GM18505 (cell line): ENCODE data around the gene TADA3.

Experiments used
- ATAC-seq: cut with Tn5 transposase; IDR thresholded peaks from one replicate; pipeline ENCODE4 v1.9.1; 2021; ENCODE audit not compliant: unreplicated experiment
- POLR2A ChIP-seq: IDR thresholded peaks from 4 replicates; pipeline ENCODE4 v1.6.1; 2011; ENCODE audit warnings: borderline replicate concordance; ENCODE audit not compliant: insufficient read depth, insufficient read length; ENCODE audit errors: extremely low read depth

TADA3 gene, protein sequence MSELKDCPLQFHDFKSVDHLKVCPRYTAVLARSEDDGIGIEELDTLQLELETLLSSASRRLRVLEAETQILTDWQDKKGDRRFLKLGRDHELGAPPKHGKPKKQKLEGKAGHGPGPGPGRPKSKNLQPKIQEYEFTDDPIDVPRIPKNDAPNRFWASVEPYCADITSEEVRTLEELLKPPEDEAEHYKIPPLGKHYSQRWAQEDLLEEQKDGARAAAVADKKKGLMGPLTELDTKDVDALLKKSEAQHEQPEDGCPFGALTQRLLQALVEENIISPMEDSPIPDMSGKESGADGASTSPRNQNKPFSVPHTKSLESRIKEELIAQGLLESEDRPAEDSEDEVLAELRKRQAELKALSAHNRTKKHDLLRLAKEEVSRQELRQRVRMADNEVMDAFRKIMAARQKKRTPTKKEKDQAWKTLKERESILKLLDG

DNA sequence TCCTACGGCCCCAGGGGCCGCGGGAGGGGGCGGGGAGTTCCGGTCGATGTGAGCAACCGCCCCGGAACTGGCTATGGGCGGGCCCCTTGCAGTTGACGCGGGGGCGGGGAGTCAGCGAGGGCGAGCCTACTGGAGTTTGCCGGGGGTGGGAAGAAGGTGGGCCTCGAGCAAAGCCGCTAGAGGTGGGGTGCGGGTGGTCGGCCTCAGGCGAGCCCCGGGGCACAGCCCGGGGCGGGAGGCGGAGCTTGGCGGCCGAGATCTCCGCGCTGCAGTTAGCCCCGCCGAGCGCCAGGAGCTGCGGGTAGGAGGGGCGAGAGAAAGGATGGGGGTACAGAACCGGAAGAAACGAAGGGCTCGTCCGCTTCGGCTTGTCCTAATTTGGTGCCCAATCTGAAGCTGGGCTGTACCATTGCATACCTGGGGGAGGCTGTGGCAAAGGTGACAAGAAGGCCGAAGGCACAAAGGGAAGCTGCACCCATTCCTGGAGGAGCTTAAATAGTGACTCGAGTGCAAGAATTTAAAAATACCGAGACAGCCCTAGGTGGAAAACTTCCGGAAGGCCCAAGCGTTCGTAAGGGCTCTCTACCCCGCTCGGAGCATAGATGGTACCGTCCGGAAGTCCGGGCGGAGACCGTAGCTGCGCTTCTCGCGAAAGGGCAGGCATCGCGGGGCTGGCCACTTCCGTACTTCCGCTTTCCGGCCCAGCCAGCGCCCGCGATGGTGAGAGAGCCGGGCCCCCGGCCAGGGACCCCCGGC lies at the start of gene TADA3, which contains the start of gene ARPC4:
TSS of gene TADA3 (minus strand) at position 69 of the 756 bp plus-strand sequence. CDS start 1,007 bp downstream, outside the sequence.
TSS of gene ARPC4 (plus strand) at position 678 of the 756 bp plus-strand sequence. CDS start at position 718, 40 bp downstream.
- TF ChIP-seq POLR2A, result peak; percentile 93
- ATAC-seq, result peak; percentile 74

DNA sequence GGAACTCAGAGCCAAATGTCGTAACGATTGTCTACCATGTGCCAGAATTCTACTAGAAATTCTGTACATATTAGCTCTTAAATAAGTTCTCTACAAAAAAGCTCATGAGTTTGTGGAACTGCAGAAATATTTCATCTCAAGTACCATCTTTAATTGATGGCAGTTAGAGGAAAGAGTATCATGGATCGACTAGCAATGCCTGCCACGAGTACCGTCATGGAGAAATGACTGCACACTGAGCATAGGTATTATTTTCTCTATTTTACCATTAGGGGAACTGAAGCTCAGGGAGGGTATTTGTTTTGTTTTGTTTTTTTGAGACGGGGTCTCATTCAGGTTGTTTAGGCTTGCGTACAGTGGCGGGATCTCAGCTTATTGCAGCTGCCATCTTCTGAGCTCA lies 48.7 kb upstream of the TADA3 start:
- no peak for TF ChIP-seq POLR2A
- no peak for ATAC-seq

DNA sequence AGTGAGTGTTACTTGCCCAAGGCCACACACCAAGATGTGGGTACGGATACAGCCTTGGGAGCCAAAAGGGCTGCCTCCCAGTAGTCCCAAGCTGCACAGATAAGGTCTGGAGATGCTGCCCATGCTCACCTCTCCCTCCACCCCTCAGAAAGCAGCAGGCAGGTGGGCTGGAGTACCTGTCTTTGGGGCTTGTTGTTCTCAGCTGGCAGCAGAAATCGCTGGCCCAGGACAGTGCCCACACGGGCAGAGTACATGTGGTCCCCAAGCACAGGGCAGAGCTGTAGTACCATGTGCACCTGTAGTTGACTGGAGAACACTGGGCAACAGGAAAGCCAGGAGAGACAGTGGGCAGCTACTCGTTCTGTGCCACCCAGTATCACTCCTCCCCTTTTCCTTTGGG lies 46.6 kb upstream of the TADA3 start:
- ATAC-seq, result no peak
- no peak for TF ChIP-seq POLR2A

DNA sequence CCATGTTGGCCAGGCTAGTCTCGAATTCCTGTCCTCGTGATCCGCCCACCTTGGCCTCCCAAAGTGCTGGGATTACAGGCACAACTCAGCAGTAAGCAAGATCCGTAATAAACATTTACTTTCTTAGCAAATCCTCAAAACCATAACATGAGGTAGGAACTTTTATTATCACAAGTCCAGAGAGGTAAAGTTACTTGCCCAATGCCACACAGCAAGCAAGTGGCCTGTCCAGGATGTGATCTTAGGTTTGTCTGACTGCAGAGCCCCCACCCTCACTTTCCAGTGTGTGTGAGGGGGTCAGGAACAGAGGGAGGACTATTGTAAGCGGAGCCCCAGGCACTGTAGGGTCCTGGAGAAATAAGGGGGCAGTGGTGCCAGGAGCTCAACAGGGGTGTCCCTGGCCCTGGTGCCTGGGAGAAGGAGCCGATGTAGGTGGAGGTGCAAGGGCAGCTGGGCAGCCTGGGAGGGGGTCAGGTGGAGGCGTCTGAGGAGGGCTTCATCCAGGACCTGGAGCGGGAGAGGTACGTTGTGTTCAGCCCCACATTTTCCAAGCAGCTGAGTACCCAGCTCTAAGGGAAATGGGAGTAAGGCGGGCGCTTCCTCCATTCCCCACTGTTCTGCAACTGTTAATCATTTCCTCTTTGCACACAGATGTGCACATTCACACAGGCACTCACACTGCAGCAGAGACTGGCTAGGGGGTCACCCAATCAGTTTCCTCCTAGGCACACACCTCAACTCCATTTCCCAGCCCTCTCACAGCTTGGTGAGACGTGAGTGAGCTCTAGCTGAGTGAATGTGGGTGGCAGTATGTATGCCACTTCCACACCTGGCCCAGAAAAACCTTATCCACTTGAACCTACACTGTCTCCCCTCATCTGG lies 45.7 kb upstream of the TADA3 start:
- no peak for ATAC-seq
- TF ChIP-seq POLR2A, result no peak

DNA sequence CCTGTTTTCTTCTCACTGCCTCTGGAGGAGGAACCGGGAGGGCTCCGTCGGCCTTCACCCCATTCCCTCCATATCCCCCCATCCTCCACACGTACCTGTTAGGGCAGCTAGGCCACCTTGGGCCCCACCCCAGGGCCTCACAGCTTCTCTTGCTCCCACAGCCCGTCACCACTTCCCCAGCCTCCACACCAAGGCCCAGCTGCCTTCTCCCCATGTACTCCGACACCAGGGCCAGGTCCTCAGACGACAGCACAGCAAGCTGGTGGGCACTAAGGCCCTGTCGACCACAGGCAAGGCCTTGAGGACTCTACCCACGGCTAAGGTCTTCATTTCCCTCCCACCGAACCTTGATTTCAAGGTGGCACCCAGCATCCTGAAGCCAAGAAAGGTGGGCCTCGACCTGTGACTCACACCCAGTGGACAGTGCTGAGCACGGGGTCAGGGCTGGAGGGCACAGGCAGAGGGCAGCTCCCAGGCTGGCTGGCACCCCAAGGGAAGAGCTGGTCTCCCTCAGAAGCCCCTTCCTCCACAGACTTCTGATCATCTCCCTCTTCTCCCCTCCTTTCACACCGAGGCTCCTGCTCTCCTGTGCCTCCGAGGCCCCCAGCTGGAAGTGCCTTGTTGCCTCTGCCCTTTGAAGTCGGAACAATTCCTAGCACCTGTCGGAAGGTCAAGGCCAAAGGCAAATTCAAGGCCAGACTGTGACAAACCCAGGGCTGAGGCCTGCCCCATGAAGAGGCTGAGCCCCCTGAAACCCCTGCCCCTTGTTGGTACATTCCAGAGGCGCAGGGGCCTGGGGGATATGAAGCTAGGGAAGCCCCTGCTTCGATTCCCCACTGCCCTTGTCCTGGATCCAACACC lies 42.5 kb upstream of the TADA3 start:
- no peak for TF ChIP-seq POLR2A
- no peak for ATAC-seq

DNA sequence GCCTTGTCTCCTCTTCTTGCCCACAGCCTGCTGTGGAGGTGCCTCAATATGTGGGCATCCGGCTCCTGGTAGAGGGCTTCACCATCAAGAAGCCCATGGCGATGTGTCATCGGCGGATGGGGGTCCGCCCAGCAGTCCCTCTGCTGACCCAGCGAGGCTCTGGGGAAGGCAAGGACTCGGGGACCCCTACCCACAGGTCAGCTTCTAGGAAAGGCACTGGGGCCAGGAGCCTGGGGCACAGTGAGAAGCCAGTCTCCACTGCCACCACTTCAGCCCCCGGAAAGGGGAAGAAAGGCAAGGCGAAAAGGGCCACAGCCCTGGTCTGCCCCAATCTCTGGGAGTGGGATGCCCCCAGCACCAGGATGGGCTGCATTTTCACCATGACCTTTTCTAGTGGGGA lies 40.8 kb upstream of the TADA3 start:
- no peak for ATAC-seq
- no peak for TF ChIP-seq POLR2A

DNA sequence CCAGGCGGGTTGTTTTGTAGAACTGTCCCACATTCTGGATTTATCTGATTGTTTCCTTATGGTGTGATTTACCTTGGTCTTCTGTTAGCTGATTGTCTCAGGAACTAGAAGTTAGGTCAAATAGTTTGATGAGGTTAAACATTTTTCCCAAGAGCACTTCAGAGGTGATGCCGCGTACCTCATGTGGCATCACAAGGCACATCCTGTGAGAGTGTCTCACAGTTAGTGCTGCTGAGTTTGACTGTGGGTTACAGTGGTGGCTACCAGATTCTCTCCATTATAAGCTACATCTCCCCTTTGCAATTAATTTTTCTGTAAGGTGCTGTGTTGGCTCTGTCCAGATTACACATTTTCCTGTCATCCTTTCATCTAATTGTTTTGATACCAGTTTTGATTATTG lies 39.0 kb upstream of the TADA3 start:
- no peak for ATAC-seq
- no peak for TF ChIP-seq POLR2A

DNA sequence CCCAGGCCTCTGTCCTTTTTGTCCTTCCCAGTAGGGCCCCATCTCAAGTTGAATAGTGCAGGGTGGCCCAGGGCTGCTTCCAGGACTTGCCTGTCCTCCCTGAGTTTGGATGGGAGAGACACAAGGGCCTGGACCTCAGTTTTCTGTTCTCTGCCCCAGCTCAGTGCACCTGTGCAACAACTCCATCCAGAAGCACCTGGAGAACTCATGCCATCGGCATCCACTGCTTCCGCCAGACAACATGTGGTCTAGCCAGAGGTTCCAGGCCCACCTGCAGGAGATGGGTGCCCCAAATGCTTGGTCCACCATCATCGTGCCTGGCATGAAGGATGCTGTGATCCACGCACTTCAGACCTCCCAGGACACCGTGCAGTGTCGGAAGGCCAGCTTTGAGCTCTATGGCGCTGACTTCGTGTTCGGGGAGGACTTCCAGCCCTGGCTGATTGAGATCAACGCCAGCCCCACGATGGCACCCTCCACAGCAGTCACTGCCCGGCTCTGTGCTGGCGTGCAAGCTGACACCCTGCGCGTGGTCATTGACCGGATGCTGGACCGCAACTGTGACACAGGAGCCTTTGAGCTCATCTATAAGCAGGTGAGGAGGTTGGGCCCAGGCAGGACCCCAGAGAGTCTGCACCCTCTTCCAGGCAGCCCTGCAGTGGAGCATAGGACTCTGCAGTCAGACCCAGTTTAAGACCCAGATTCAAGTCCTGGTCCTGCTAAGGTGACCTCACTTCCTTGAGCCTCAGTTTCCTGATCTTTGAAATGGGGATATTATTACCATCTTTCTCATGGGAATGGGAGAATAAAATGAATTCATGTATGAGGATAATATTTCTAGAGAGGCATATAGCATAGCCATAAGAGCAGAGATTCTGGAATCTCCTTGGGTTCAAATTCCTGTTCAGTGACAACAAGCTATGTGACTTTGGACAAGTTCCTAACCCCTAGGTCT lies 36.8 kb upstream of the TADA3 start:
- no peak for TF ChIP-seq POLR2A
- ATAC-seq, result no peak

DNA sequence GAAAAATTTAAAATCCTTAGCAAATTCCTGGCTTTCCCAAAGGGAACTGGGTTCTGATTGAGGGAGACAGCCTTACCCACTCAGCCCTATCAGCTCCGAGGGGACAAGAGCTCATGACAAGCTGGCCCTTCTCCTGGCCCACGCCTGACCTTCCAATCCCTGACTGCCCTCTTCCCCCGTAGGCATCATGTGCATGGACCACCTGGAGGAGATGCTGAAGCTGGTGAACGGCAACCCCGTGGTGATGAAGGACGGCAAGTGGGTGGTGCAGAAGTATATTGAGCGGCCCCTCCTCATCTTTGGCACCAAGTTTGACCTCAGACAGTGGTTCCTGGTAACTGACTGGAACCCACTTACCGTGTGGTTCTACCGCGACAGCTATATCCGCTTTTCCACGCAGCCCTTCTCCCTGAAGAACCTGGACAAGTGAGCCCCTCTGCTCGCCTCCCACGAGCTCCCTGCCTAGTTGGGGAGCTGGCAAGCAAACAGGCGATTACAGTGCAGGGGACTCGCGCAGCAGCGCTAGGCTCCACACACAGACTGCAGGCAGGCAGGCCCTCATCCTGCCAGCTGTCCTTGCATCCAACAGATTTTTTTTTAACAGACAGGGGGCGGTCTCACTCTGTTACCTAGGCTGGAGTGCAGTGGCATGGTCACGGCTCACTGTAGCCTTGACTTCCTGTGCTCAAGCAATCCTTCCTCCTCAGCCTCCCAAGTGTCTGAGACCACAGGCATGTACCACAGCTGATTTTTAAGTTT lies 34.7 kb upstream of the TADA3 start:
- no peak for ATAC-seq
- TF ChIP-seq POLR2A, result no peak

DNA sequence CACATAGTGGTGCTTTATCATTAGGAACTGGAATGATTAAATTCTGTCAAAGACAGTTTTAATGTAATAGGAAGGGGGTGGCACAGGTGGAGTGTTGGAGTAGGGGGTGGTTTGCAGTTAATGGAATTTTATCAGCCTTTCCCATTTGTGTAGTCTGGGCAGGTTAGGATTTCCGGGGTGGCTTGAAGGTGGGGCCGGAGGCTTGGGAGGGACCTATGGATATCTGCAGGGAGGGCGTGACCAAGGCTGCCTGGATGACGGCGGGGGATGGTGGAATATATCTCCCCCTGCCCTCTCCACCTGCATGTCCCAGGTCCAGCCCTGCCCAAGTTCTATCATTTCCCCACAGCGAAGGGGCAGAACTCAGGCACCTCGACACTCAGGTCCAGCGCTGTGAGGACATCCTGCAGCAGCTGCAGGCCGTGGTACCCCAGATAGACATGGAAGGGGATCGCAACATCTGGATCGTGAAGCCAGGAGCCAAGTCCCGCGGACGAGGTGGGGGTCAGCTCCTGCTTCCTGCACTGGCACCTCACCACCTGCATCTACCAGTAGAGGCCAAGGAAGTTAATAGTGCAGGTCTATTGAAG lies 33.3 kb upstream of the TADA3 start:
- TF ChIP-seq POLR2A, result no peak
- ATAC-seq, result no peak
